Ovary (tissue), 3 donors: ENCODE data around the gene MMP10.

Experiments used
- EP300 ChIP-seq: sonication (generic); formaldehyde crosslinking; IDR thresholded peaks from one replicate; pipeline ENCODE4 v1.6.1; 2017; ENCODE audit warnings: antibody characterized with exemption
- POLR2A ChIP-seq: fragments of 450-650 bp; IDR thresholded peaks from one replicate; pipeline ENCODE4 v1.6.1; 2017; ENCODE audit warnings: antibody characterized with exemption, mild to moderate bottlenecking, moderate library complexity
- TF ChIP-seq, protein P1 (sequence below), 3 donors: fragments of 450-650 bp in 2 of 3; fragments of 200-600 bp in 1 of 3; IDR thresholded peaks; one replicate each; pipeline versions ENCODE4 v1.5.1 to v1.8.0; 2016 to 2022; ENCODE audit warnings: antibody characterized with exemption in 3 of 3, mild to moderate bottlenecking in 1 of 3
- donor health status: DM: no; HTN: no; CAD: no.

DNA sequence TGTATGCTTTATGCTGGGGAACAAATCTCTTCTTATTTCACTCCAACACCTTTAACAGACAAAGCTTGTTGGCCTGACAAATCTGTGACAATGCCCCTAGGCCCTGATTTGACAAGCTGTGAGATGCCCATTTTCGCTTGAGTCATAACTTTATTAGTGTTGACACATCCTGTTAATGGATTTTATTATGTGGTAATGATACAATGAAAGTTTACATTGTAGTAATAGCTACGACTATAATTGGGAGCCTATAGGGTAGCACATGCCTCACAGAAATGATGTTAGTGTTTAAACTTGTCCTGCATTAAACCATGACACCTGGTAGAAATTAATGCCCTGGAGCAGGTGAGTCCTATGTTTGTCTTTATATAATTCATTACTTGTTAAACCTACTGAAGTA is 3.3 kb upstream of the MMP10 start:
- TF ChIP-seq EP300 (no peak), POLR2A (no peak)
- TF ChIP-seq, protein P1, sequence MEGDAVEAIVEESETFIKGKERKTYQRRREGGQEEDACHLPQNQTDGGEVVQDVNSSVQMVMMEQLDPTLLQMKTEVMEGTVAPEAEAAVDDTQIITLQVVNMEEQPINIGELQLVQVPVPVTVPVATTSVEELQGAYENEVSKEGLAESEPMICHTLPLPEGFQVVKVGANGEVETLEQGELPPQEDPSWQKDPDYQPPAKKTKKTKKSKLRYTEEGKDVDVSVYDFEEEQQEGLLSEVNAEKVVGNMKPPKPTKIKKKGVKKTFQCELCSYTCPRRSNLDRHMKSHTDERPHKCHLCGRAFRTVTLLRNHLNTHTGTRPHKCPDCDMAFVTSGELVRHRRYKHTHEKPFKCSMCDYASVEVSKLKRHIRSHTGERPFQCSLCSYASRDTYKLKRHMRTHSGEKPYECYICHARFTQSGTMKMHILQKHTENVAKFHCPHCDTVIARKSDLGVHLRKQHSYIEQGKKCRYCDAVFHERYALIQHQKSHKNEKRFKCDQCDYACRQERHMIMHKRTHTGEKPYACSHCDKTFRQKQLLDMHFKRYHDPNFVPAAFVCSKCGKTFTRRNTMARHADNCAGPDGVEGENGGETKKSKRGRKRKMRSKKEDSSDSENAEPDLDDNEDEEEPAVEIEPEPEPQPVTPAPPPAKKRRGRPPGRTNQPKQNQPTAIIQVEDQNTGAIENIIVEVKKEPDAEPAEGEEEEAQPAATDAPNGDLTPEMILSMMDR (IDR thresholded peaks at IDR 0.05): no peak
